DND-41 (cell line): ENCODE data around the gene DLST.

Source experiments
- ATAC-seq: fragments of 200-7000 bp; cut with Tn5 transposase; 3 replicates; pipeline ENCODE4 v1.9.1; 2021; ENCODE audit warnings: low read depth; ENCODE audit not compliant: insufficient read depth
- DNase-seq: peaks from one replicate; pipeline ENCODE4 v3.0.0-alpha.2; 2020
- H2AFZ ChIP-seq: 2 replicates; pipeline ENCODE4 v1.6.0; 2012; ENCODE audit warnings: low read depth, low read length
- H3K27ac ChIP-seq: 2 replicates; pipeline ENCODE4 v1.5.1; 2012; ENCODE audit warnings: low read length, inconsistent platforms
- H3K27me3 ChIP-seq: fragments of 200-600 bp; sonication (generic); 2 replicates; pipeline ENCODE4 v1.6.0; 2012; ENCODE audit warnings: low read length, mild to moderate bottlenecking, inconsistent platforms; ENCODE audit not compliant: insufficient read depth, poor library complexity
- H3K36me3 ChIP-seq: 2 replicates; pipeline ENCODE4 v1.5.1; 2012; ENCODE audit warnings: low read length, inconsistent platforms; ENCODE audit not compliant: insufficient read depth
- H3K4me1 ChIP-seq: 2 replicates; pipeline ENCODE4 v1.5.1; 2012; ENCODE audit warnings: mild to moderate bottlenecking, low read length; ENCODE audit not compliant: insufficient read depth
- H3K4me2 ChIP-seq: 2 replicates; pipeline ENCODE4 v1.6.0; 2012; ENCODE audit warnings: mild to moderate bottlenecking, moderate library complexity, low read length, inconsistent platforms; ENCODE audit not compliant: insufficient read depth
- H3K4me3 ChIP-seq, 2 experiments: fragments of 200-600 bp in 1 of 2; shearing (Covaris generic) in 1 of 2; 2 replicates each; pipeline ENCODE4 v1.5.1; 2012 to 2016; ENCODE audit warnings: inconsistent platforms in 2 of 2, low read length in 2 of 2, mild to moderate bottlenecking in 2 of 2, low read depth in 1 of 2, moderate library complexity in 1 of 2
- H3K79me2 ChIP-seq: 2 replicates; pipeline ENCODE4 v1.6.0; 2012; ENCODE audit warnings: low read length, inconsistent platforms; ENCODE audit not compliant: insufficient read depth
- H3K9ac ChIP-seq: 2 replicates; pipeline ENCODE4 v1.6.0; 2012; ENCODE audit warnings: low read depth, mild to moderate bottlenecking, inconsistent platforms, low read length, moderate library complexity
- H3K9me3 ChIP-seq: 2 replicates; pipeline ENCODE4 v1.5.1; 2012; ENCODE audit warnings: low read length, moderate library complexity, mild to moderate bottlenecking, inconsistent platforms; ENCODE audit not compliant: insufficient read depth, severe bottlenecking
- H4K20me1 ChIP-seq: 2 replicates; pipeline ENCODE4 v1.6.0; 2012; ENCODE audit warnings: low read length; ENCODE audit not compliant: insufficient read depth
- EZH2 ChIP-seq: IDR thresholded peaks from 3 replicates; pipeline ENCODE4 v1.6.1; 2012; ENCODE audit warnings: borderline replicate concordance, low read depth, mild to moderate bottlenecking, moderate library complexity, low read length, inconsistent platforms; ENCODE audit not compliant: severe bottlenecking
- TF ChIP-seq, protein P1 (sequence below): IDR thresholded peaks from 2 replicates; pipeline ENCODE4 v1.5.1; 2012; ENCODE audit warnings: borderline replicate concordance, low read length, moderate library complexity, mild to moderate bottlenecking; ENCODE audit not compliant: poor library complexity, severe bottlenecking; ENCODE audit errors: extremely low read depth

Gene DLST

DNA sequence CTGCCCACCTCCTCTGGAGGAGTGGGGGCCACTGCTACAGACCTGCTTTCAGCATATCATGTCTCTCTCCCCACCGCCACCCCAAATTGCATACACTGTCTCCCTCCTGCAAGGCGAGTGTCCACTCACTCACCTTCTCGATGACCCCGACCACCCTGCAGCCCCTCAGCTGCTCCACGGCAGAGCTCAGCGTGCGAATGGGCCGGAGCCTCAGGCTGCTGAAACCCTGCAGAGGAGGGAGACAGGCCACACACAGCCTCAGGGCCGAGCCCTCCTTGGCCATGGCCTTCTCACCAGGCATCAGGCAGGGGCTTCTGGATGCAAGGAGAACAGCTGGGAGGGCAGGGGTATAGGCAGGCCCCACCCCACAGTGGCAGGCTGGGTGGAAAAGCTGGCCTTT, 36.7 kb downstream of the DLST start:
- H3K4me3 ChIP-seq, result no peak overlapping the region
- H2AFZ ChIP-seq, result no peak overlapping the region
- no peak for ATAC-seq
- no peak for TF ChIP-seq EZH2
- TF ChIP-seq, protein P1, sequence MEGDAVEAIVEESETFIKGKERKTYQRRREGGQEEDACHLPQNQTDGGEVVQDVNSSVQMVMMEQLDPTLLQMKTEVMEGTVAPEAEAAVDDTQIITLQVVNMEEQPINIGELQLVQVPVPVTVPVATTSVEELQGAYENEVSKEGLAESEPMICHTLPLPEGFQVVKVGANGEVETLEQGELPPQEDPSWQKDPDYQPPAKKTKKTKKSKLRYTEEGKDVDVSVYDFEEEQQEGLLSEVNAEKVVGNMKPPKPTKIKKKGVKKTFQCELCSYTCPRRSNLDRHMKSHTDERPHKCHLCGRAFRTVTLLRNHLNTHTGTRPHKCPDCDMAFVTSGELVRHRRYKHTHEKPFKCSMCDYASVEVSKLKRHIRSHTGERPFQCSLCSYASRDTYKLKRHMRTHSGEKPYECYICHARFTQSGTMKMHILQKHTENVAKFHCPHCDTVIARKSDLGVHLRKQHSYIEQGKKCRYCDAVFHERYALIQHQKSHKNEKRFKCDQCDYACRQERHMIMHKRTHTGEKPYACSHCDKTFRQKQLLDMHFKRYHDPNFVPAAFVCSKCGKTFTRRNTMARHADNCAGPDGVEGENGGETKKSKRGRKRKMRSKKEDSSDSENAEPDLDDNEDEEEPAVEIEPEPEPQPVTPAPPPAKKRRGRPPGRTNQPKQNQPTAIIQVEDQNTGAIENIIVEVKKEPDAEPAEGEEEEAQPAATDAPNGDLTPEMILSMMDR, result no peak
- peaks cover 3% of the 10 kb centered on the region for H3K27me3 ChIP-seq
- H3K36me3 ChIP-seq, result no peaks in the 10 kb centered on the region
- no peak overlapping the region for H3K9ac ChIP-seq
- H3K4me2 ChIP-seq, result no peak overlapping the region
- H3K4me1 ChIP-seq, result no peaks in the 10 kb centered on the region
- H3K9me3 ChIP-seq, result no peaks in the 10 kb centered on the region
- H3K79me2 ChIP-seq, result no peaks in the 10 kb centered on the region
- 0 out of 2 replicates have a peak, but pooled peaks cover 4% of the 10 kb centered on the region for H4K20me1 ChIP-seq
- H3K27ac ChIP-seq, result no peak overlapping the region
- DNase-seq, result no peak

DNA sequence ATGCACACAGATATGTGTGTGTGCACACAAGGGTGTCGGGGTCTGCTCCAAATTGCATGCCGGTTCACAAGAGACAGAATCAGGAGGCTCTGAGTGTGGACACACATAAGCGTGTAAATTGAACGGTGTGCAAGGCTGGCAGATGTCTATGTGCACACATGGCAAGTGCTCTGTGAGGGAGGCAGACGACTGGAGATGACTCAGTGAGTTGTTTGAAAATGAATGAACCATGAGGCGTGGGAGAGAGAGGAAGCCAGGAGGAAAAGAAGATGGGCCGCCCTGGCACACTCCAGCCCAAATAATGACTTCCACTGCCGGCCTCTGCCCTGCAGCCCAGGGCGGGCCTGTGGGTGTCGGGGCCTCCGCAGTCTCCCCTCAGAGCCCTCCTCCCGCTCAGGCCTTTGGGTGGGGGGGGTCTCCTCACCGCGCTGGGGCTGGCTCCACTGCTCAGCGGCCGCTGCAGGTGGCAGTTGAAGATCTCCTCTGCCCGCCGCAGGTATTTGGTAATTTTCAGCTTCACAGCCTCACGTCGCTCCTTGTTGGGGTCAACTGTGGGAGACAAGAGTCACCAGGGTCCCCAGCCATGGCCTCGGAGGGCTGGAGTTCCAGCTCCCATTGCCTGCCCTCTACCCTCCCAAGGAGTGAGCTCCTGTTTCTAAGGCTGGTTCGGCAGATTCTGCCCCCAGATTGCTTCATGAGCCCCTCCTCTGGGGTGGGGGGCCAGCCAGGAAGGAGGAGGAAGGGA, 37.9 kb downstream of the DLST start:
- TF ChIP-seq, protein P1, result no peak
- TF ChIP-seq EZH2, result no peak
- DNase-seq (no peak), ATAC-seq (no peak)

DNA sequence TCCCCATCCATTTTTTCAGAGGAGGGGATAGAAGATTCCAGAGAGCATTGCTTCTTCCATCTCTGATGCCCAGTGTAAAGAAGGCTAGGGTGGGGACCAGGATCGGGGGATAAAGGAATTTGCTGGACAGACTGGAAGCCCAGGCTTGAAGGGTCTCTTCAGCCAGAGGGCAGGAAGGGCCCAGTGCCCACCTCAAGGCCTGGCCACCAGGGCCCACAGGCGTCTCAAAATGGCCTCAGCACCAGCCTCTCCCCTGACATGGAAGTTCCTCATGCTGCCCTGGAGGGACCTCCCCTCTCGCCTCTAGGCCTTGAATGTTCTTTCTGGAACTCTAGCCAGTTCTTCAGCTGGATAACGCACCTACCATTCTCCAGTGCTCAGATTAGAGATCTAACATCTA, 38.6 kb downstream of the DLST start:
- 0 out of 2 replicates have a peak, but pooled peaks cover 4% of the 10 kb centered on the region for H4K20me1 ChIP-seq
- H3K4me3 ChIP-seq, result no peak overlapping the region
- H3K9me3 ChIP-seq, result no peaks in the 10 kb centered on the region
- no peak overlapping the region for H3K27ac ChIP-seq
- ATAC-seq (no peak), DNase-seq (no peak)
- no peak overlapping the region for H2AFZ ChIP-seq
- TF ChIP-seq, protein P1, result no peak
- no peak for TF ChIP-seq EZH2
- no peaks in the 10 kb centered on the region for H3K4me1 ChIP-seq
- no peaks in the 10 kb centered on the region for H3K79me2 ChIP-seq
- H3K36me3 ChIP-seq, result no peaks in the 10 kb centered on the region
- H3K4me2 ChIP-seq, result no peak overlapping the region
- H3K27me3 ChIP-seq, result no peaks in the 10 kb centered on the region
- H3K9ac ChIP-seq, result no peak overlapping the region

More for the DNA sequence above, 37.9 kb downstream of the DLST start:
- H2AFZ ChIP-seq, result no peak overlapping the region
- no peaks in the 10 kb centered on the region for H3K9me3 ChIP-seq
- no peaks in the 10 kb centered on the region for H3K79me2 ChIP-seq
- no peaks in the 10 kb centered on the region for H3K4me1 ChIP-seq
- no peak overlapping the region for H3K9ac ChIP-seq
- no peak overlapping the region for H3K4me2 ChIP-seq
- no peaks in the 10 kb centered on the region for H3K36me3 ChIP-seq
- 0 out of 2 replicates have a peak, but pooled peaks cover 4% of the 10 kb centered on the region for H4K20me1 ChIP-seq
- no peak overlapping the region for H3K4me3 ChIP-seq
- peaks cover 3% of the 10 kb centered on the region for H3K27me3 ChIP-seq
- H3K27ac ChIP-seq, result no peak overlapping the region
